HCT116 (cell line): ENCODE results near the gene KRTAP12-1. TPM values are rescaled to one million over a fixed set of nuclear protein-coding genes. Genes with fewer than 3 reads are reported as not detected.

ENCODE experiments used
- ATAC-seq: fragments of 200-7000 bp; cut with Tn5 transposase; 2 replicates; pipeline ENCODE4 v1.9.1; 2020; ENCODE audit warnings: mild to moderate bottlenecking, moderate library complexity
- BruUV-seq: library from RNA; stranded (reverse); fragments of 400-500 nt; replicated peaks from 2 replicates; lab custom pipeline; 2021; lab: Mats Ljungman, UMichigan
- CTCF ChIA-PET: fragments of 300-600 bp; sonication (Branson Sonifier 250); formaldehyde crosslinking; loops from one replicate; lab custom pipeline; 2021; ENCODE audit warnings: antibody characterized with exemption; lab: Charles Lee
- POLR2A ChIA-PET: fragments of 300-600, 350-600 bp; sonication (Branson Sonifier 250); formaldehyde crosslinking; loops from one replicate; lab custom pipeline; 2021; ENCODE audit warnings: antibody characterized with exemption; lab: Charles Lee
- RAD21 ChIA-PET, 2 experiments: fragments of 300-600 bp; sonication (Branson Sonifier 250); formaldehyde crosslinking; loops; one replicate each; lab custom pipeline; 2023; ENCODE audit warnings: low total read pairs in 2 of 2; ENCODE audit not compliant: uncharacterized antibody in 2 of 2, unreplicated experiment in 2 of 2, low non-redundant PET in 1 of 2; lab: Charles Lee
- DNase-seq: peaks from one replicate; pipeline ENCODE4 v3.0.0-alpha.2; 2010; ENCODE audit warnings: low read depth, low spot score
- H2AFZ ChIP-seq: fragments of 200-600 bp; shearing (Covaris generic), sonication (generic); 2 replicates; pipeline ENCODE4 v1.6.1; 2017; ENCODE audit warnings: low read depth, mixed run types, mixed read lengths, antibody characterized with exemption, low read length; ENCODE audit not compliant: poor library complexity, severe bottlenecking
- H3K27ac ChIP-seq: 2 replicates; pipeline ENCODE4 v1.5.1; 2012; ENCODE audit warnings: low read depth, low read length
- H3K27me3 ChIP-seq: fragments of 200-600 bp; sonication (generic); 2 replicates; pipeline ENCODE4 v1.6.1; 2016; ENCODE audit warnings: mixed run types, low read length, mixed read lengths; ENCODE audit not compliant: insufficient read depth
- H3K36me3 ChIP-seq, 2 experiments: fragments of 200-500 bp in 1 of 2; fragments of 200-600 bp in 1 of 2; sonication (Bioruptor generic) in 1 of 2; sonication (generic) in 1 of 2; 2 replicates each; pipeline versions ENCODE4 v1.5.1 to v1.6.1; 2014 to 2016; ENCODE audit warnings: low read length in 2 of 2, inconsistent platforms in 1 of 2, mixed read lengths in 1 of 2, mixed run types in 1 of 2; ENCODE audit not compliant: insufficient read depth in 2 of 2, control insufficient read depth in 1 of 2
- H3K4me1 ChIP-seq, 2 experiments: fragments of 200-600 bp in 1 of 2; sonication (generic) in 1 of 2; 2 replicates each; pipeline versions ENCODE4 v1.5.1 to v1.6.1; 2012 to 2017; ENCODE audit warnings: low read length in 2 of 2, inconsistent platforms in 1 of 2, mild to moderate bottlenecking in 1 of 2, mixed read lengths in 1 of 2, mixed run types in 1 of 2, moderate library complexity in 1 of 2; ENCODE audit not compliant: insufficient read depth in 2 of 2, control insufficient read depth in 1 of 2
- H3K4me2 ChIP-seq: fragments of 200-600 bp; sonication (generic); 2 replicates; pipeline ENCODE4 v1.6.1; 2017; ENCODE audit warnings: mixed run types, low read length, mixed read lengths
- H3K4me3 ChIP-seq, 2 experiments: fragments of 200-600 bp in 1 of 2; sonication (generic) in 1 of 2; replicated peaks in 1 of 2; 2 replicates each; pipeline ENCODE4 v1.5.1; 2011 to 2016; ENCODE audit warnings: low read length in 2 of 2, control low read depth in 1 of 2, low read depth in 1 of 2, mild to moderate bottlenecking in 1 of 2, mixed read lengths in 1 of 2, mixed run types in 1 of 2
- H3K79me2 ChIP-seq: fragments of 200-600 bp; sonication (generic); 2 replicates; pipeline ENCODE4 v1.6.1; 2017; ENCODE audit warnings: mild to moderate bottlenecking, mixed run types, low read length, moderate library complexity, mixed read lengths; ENCODE audit not compliant: insufficient read depth
- H3K9ac ChIP-seq: fragments of 200-600 bp; sonication (generic); 2 replicates; pipeline ENCODE4 v1.6.1; 2016; ENCODE audit warnings: low read length, mixed read lengths
- H3K9me2 ChIP-seq: fragments of 200-600 bp; sonication (generic), shearing (Covaris generic); 2 replicates; pipeline ENCODE4 v1.6.1; 2017; ENCODE audit warnings: mixed run types, mild to moderate bottlenecking, moderate library complexity; ENCODE audit not compliant: insufficient read depth
- H3K9me3 ChIP-seq, 2 experiments: fragments of 200-500 bp in 1 of 2; fragments of 200-600 bp in 1 of 2; sonication (Bioruptor generic) in 1 of 2; sonication (generic) in 1 of 2; 2 replicates each; pipeline ENCODE4 v1.6.1; 2014 to 2017; ENCODE audit warnings: low read length in 2 of 2, mixed read lengths in 2 of 2, inconsistent platforms in 1 of 2, low read depth in 1 of 2, mild to moderate bottlenecking in 1 of 2, mixed run types in 1 of 2, moderate library complexity in 1 of 2; ENCODE audit not compliant: control insufficient read depth in 1 of 2, insufficient read depth in 1 of 2
- H4K20me1 ChIP-seq: fragments of 200-600 bp; sonication (generic), shearing (Covaris generic); 2 replicates; pipeline ENCODE4 v1.6.1; 2017; ENCODE audit warnings: mixed run types, mild to moderate bottlenecking, moderate library complexity; ENCODE audit not compliant: insufficient read depth
- ATF3 ChIP-seq: IDR thresholded peaks from 2 replicates; pipeline ENCODE4 v1.6.1; 2012
- CTCF ChIP-seq, 3 experiments: fragments of 200-600 bp in 1 of 3; sonication (generic) in 1 of 3; IDR thresholded peaks in 2 of 3; conservative IDR thresholded peaks in 1 of 3; 2 replicates each; pipeline ENCODE4 v1.5.1; 2012 to 2017; ENCODE audit warnings: low read depth in 2 of 3, low read length in 2 of 3, antibody characterized with exemption in 1 of 3, borderline replicate concordance in 1 of 3, control low read depth in 1 of 3, mild to moderate bottlenecking in 1 of 3, mixed read lengths in 1 of 3, mixed run types in 1 of 3, moderate library complexity in 1 of 3; ENCODE audit not compliant: insufficient read depth in 1 of 3
- EGR1 ChIP-seq: IDR thresholded peaks from 2 replicates; pipeline ENCODE4 v1.6.1; 2012; ENCODE audit warnings: low read depth
- ELF1 ChIP-seq: IDR thresholded peaks from 2 replicates; pipeline ENCODE4 v1.6.1; 2012; ENCODE audit warnings: low read depth, borderline replicate concordance
- EZH2phosphoT487 ChIP-seq: fragments of 200-600 bp; IDR thresholded peaks from 2 replicates; pipeline ENCODE4 v1.6.1; 2018; ENCODE audit warnings: antibody characterized with exemption, borderline replicate concordance
- FOSL1 ChIP-seq: IDR thresholded peaks from 2 replicates; pipeline ENCODE4 v1.6.1; 2012; ENCODE audit warnings: low read depth
- JUND ChIP-seq: IDR thresholded peaks from 2 replicates; pipeline ENCODE4 v1.6.1; 2012
- POLR2A ChIP-seq: IDR thresholded peaks from 2 replicates; pipeline ENCODE4 v1.7.0; 2011; ENCODE audit warnings: borderline replicate concordance; ENCODE audit not compliant: insufficient read depth, insufficient read length; ENCODE audit errors: extremely low read depth
- POLR2AphosphoS5 ChIP-seq: IDR thresholded peaks from 2 replicates; pipeline ENCODE4 v1.6.1; 2011; ENCODE audit warnings: mild to moderate bottlenecking, low read depth, low read length, moderate library complexity
- RAD21 ChIP-seq: IDR thresholded peaks from 2 replicates; pipeline ENCODE4 v1.6.1; 2012; ENCODE audit warnings: low read depth, mild to moderate bottlenecking
- SIN3A ChIP-seq: IDR thresholded peaks from 2 replicates; pipeline ENCODE4 v1.6.1; 2012; ENCODE audit warnings: low read depth
- SP1 ChIP-seq: IDR thresholded peaks from 2 replicates; pipeline ENCODE4 v1.6.1; 2012; ENCODE audit warnings: low read depth
- SRF ChIP-seq: IDR thresholded peaks from 2 replicates; pipeline ENCODE4 v1.6.1; 2012; ENCODE audit warnings: low read depth
- TCF7L2 ChIP-seq: IDR thresholded peaks from 2 replicates; pipeline ENCODE4 v1.7.0; 2011; ENCODE audit warnings: borderline replicate concordance, inconsistent platforms; ENCODE audit not compliant: insufficient read depth, insufficient read length; ENCODE audit errors: extremely low read depth
- ZBTB33 ChIP-seq: IDR thresholded peaks from 2 replicates; pipeline ENCODE4 v1.6.1; 2011; ENCODE audit warnings: mild to moderate bottlenecking, low read length, moderate library complexity; ENCODE audit not compliant: insufficient replicate concordance; ENCODE audit errors: extremely low read depth
- ZFX ChIP-seq: fragments of 450-650 bp; IDR thresholded peaks from 2 replicates; pipeline ENCODE4 v1.6.1; 2017
- intact Hi-C: fragments of 100-400 bp; cut with micrococcal nuclease; formaldehyde crosslinking; loops from 2 replicates; pipeline ENCODE4 v1.10.0; 2022
- total RNA-seq: library from RNA; stranded (reverse); gene quantifications from one replicate; pipeline ENCODE4 v1.2.1, GENCODE V29; 2021; ENCODE audit not compliant: unreplicated experiment

Gene KRTAP12-1
- total RNA-seq, 1 experiment from 2014 or later, result not detected

GRCh38 chr21:44653123-44653522 lies 28.8 kb downstream of the KRTAP12-1 start:
- POLR2A ChIA-PET, result no interaction called here
- H3K36me3 ChIP-seq, result no peaks in the 10 kb centered on the region
- CTCF ChIA-PET, result no interaction called here
- intact Hi-C loops, result no loop called here
- DNase-seq, result no peak
- H4K20me1 ChIP-seq, result no peaks in the 10 kb centered on the region
- H3K4me3 ChIP-seq, result no peak overlapping the region
- H3K4me2 ChIP-seq, result no peak overlapping the region
- H3K9me3 ChIP-seq, result no peaks in the 10 kb centered on the region
- no peak overlapping the region for H3K9ac ChIP-seq
- no TSS peak for BruUV-seq
- TF ChIP-seq FOSL1 (no peak), JUND (no peak), SRF (no peak), SP1 (no peak), ZFX (no peak), POLR2A (no peak), POLR2AphosphoS5 (no peak), TCF7L2 (no peak), EZH2phosphoT487 (no peak), EGR1 (no peak), SIN3A (no peak), ZBTB33 (no peak), RAD21 (no peak), ELF1 (no peak), ATF3 (no peak), CTCF (IDR thresholded peaks at IDR 0.05 in 2 of 3, conservative IDR thresholded peaks at IDR 0.05 in 1 of 3; ENCODE audit: borderline replicate concordance in 1 of 3, insufficient read depth in 1 of 3, low read depth in 2 of 3, low read length in 2 of 3) (no peak)
- TF ChIP-seq, all 23 proteins: peak for 0
- no peaks in the 10 kb centered on the region for H3K27me3 ChIP-seq
- H3K79me2 ChIP-seq, result no peaks in the 10 kb centered on the region
- H3K27ac ChIP-seq, result no peak overlapping the region
- H3K9me2 ChIP-seq, result no peaks in the 10 kb centered on the region
- RAD21 ChIA-PET, result no interaction called here
- no peak for ATAC-seq
- H2AFZ ChIP-seq, result no peak overlapping the region
- no peaks in the 10 kb centered on the region for H3K4me1 ChIP-seq
